Osteocyte (in vitro differentiated cells): ENCODE measurements around the gene RAB40B. TPM values are rescaled to one million over a fixed set of nuclear protein-coding genes. Genes with fewer than 3 reads are reported as not detected.

ENCODE experiments used
- DNase-seq: peaks from one replicate; pipeline ENCODE4 v3.0.0; 2021; ENCODE audit warnings: mixed read lengths; ENCODE audit not compliant: unreplicated experiment; ENCODE audit errors: extremely low spot score
- H3K27ac Mint-ChIP-seq: one replicate; pipeline ENCODE4 v1.8.0; 2021; ENCODE audit warnings: mild to moderate bottlenecking, mixed read lengths; ENCODE audit not compliant: unreplicated experiment
- H3K27me3 Mint-ChIP-seq: one replicate; pipeline ENCODE4 v1.8.0; 2021; ENCODE audit warnings: mixed read lengths; ENCODE audit not compliant: unreplicated experiment
- H3K36me3 Mint-ChIP-seq: one replicate; pipeline ENCODE4 v1.8.0; 2021; ENCODE audit warnings: mixed read lengths; ENCODE audit not compliant: unreplicated experiment
- H3K4me1 Mint-ChIP-seq: one replicate; pipeline ENCODE4 v1.8.0; 2021; ENCODE audit warnings: mixed read lengths; ENCODE audit not compliant: unreplicated experiment
- H3K4me3 Mint-ChIP-seq: one replicate; pipeline ENCODE4 v1.8.0; 2021; ENCODE audit warnings: mild to moderate bottlenecking, moderate library complexity, mixed read lengths; ENCODE audit not compliant: unreplicated experiment
- H3K9me3 Mint-ChIP-seq: one replicate; pipeline ENCODE4 v1.8.0; 2021; ENCODE audit warnings: mixed read lengths; ENCODE audit not compliant: unreplicated experiment
- CTCF ChIP-seq: fragments of 200-600 bp; sonication (generic); IDR thresholded peaks from 2 replicates; pipeline ENCODE4 v1.5.0; 2021; ENCODE audit warnings: antibody characterized with exemption, mild to moderate bottlenecking, moderate library complexity
- total RNA-seq: library from RNA; stranded (reverse); gene quantifications from 2 replicates; pipeline ENCODE4 v1.2.1, GENCODE V29; 2021

Gene RAB40B
- total RNA-seq, 1 donor from 2014 or later: 13.4 TPM

- Mint-ChIP-seq H3K36me3 (peaks cover 10% of the 10 kb centered on the region), H3K27ac (no peak overlapping the region), H3K27me3 (no peaks in the 10 kb centered on the region), H3K9me3 (peaks cover 6% of the 10 kb centered on the region), H3K4me3 (peak overlapping the region; percentile 79), H3K4me1 (peaks cover 14% of the 10 kb centered on the region)
- no peak for DNase-seq
- no peak for TF ChIP-seq CTCF
These were observed 510 bp upstream of the RAB40B start for GRCh38 chr17:82698974-82699442.

GRCh38 chr17:82697808-82698064, 762 bp downstream of the RAB40B start:
- no peaks in the 10 kb centered on the region for H3K27me3 Mint-ChIP-seq
- H3K36me3 Mint-ChIP-seq: peaks cover 12% of the 10 kb centered on the region
- peak overlapping the region; percentile 63 for H3K4me3 Mint-ChIP-seq
- H3K9me3 Mint-ChIP-seq: peaks cover 6% of the 10 kb centered on the region
- peaks cover 13% of the 10 kb centered on the region for H3K4me1 Mint-ChIP-seq
- DNase-seq: no peak
- TF ChIP-seq CTCF: no peak
- H3K27ac Mint-ChIP-seq: no peak overlapping the region

- Mint-ChIP-seq H3K27me3 (no peaks in the 10 kb centered on the region), H3K36me3 (peaks cover 12% of the 10 kb centered on the region), H3K4me3 (peak overlapping the region; percentile 63), H3K9me3 (peaks cover 6% of the 10 kb centered on the region), H3K4me1 (peaks cover 10% of the 10 kb centered on the region), H3K27ac (no peak overlapping the region)
- DNase-seq: no peak
- TF ChIP-seq CTCF: no peak
These were observed 1.3 kb downstream of the RAB40B start for GRCh38 chr17:82696916-82697807.

GRCh38 chr17:82696259-82696658, 2.2 kb downstream of the RAB40B start:
- no peak for TF ChIP-seq CTCF
- peaks cover 12% of the 10 kb centered on the region for H3K36me3 Mint-ChIP-seq
- H3K27ac Mint-ChIP-seq: no peak overlapping the region
- no peak overlapping the region for H3K4me3 Mint-ChIP-seq
- H3K4me1 Mint-ChIP-seq: peaks cover 8% of the 10 kb centered on the region
- DNase-seq: no peak
- peaks cover 6% of the 10 kb centered on the region for H3K9me3 Mint-ChIP-seq
- no peaks in the 10 kb centered on the region for H3K27me3 Mint-ChIP-seq

- H3K36me3 Mint-ChIP-seq: peaks cover 12% of the 10 kb centered on the region
- H3K4me3 Mint-ChIP-seq: no peak overlapping the region
- H3K27ac Mint-ChIP-seq: no peak overlapping the region
- H3K9me3 Mint-ChIP-seq: peaks cover 6% of the 10 kb centered on the region
- no peaks in the 10 kb centered on the region for H3K27me3 Mint-ChIP-seq
- peaks cover 7% of the 10 kb centered on the region for H3K4me1 Mint-ChIP-seq
- no peak for TF ChIP-seq CTCF
- no peak for DNase-seq
These were observed 3.9 kb downstream of the RAB40B start for GRCh38 chr17:82694647-82695046.
